HepG2 (cell line): Measurements from ENCODE around the gene DOCK4. TPM values are rescaled to one million over a fixed set of nuclear protein-coding genes. Genes with fewer than 3 reads are reported as not detected.
A peak's percentile ranks its signal among the peaks of the same experiment; 100 is the strongest.

Source experiments
- ARID2 ChIP-seq: sonication (generic); formaldehyde crosslinking; IDR thresholded peaks from 2 replicates; pipeline ENCODE4 v1.8.1; 2022; ENCODE audit warnings: mild to moderate bottlenecking, missing genetic modification reagents, borderline replicate concordance
- ATF5 ChIP-seq: sonication (generic); formaldehyde crosslinking; IDR thresholded peaks from 2 replicates; pipeline ENCODE4 v1.4.0; 2020; ENCODE audit warnings: mild to moderate bottlenecking, low read depth, missing genetic modification reagents
- ATF6 ChIP-seq: sonication (generic); formaldehyde crosslinking; conservative IDR thresholded peaks from 2 replicates; pipeline ENCODE4 v1.4.0; 2020; ENCODE audit warnings: missing genetic modification reagents
- FOXA1 ChIP-seq, 2 experiments: fragments of 450-650 bp in 1 of 2; sonication (generic) in 1 of 2; formaldehyde crosslinking in 1 of 2; IDR thresholded peaks; 2 replicates each; pipeline versions ENCODE4 v1.4.0 to v1.6.1; 2016 to 2020; ENCODE audit warnings: missing genetic modification reagents in 1 of 2
- GATAD2A ChIP-seq: IDR thresholded peaks from 2 replicates; pipeline ENCODE4 v1.6.1; 2016
- LRRFIP1 ChIP-seq: sonication (generic); formaldehyde crosslinking; conservative IDR thresholded peaks from 2 replicates; pipeline ENCODE4 v1.4.0; 2020; ENCODE audit warnings: missing genetic modification reagents
- NCOA2 ChIP-seq: sonication (generic); formaldehyde crosslinking; IDR thresholded peaks from 2 replicates; pipeline ENCODE4 v1.8.0; 2022; ENCODE audit warnings: inconsistent platforms
- NR2C2 ChIP-seq: sonication (generic); formaldehyde crosslinking; IDR thresholded peaks from 2 replicates; pipeline ENCODE4 v1.4.0; 2020; ENCODE audit warnings: missing genetic modification reagents, mild to moderate bottlenecking, moderate library complexity, borderline replicate concordance
- NR2F6 ChIP-seq, 2 experiments: IDR thresholded peaks; 2 replicates each; pipeline ENCODE4 v1.6.1; 2016; ENCODE audit warnings: antibody characterized with exemption in 1 of 2, mild to moderate bottlenecking in 1 of 2
- PRDM15 ChIP-seq: sonication (generic); formaldehyde crosslinking; IDR thresholded peaks from 2 replicates; pipeline ENCODE4 v1.4.0; 2020; ENCODE audit warnings: missing genetic modification reagents
- SIX1 ChIP-seq: sonication (generic); formaldehyde crosslinking; IDR thresholded peaks from 2 replicates; pipeline ENCODE4 v1.4.0; 2020; ENCODE audit warnings: missing genetic modification reagents, borderline replicate concordance
- SMAD3 ChIP-seq: sonication (generic); formaldehyde crosslinking; IDR thresholded peaks from 2 replicates; pipeline ENCODE4 v1.4.0; 2020; ENCODE audit warnings: missing genetic modification reagents
- THAP9 ChIP-seq: sonication (generic); formaldehyde crosslinking; IDR thresholded peaks from 2 replicates; pipeline ENCODE4; 2020; ENCODE audit warnings: missing genetic modification reagents, mild to moderate bottlenecking, borderline replicate concordance
- ZMYM2 ChIP-seq: sonication (generic); formaldehyde crosslinking; IDR thresholded peaks from 2 replicates; pipeline ENCODE4 v1.8.0; 2022; ENCODE audit warnings: mild to moderate bottlenecking, missing genetic modification reagents
- ZNF543 ChIP-seq: sonication (generic); formaldehyde crosslinking; IDR thresholded peaks from 2 replicates; pipeline ENCODE4 v1.4.0; 2020; ENCODE audit warnings: mild to moderate bottlenecking, missing genetic modification reagents
- ZNF883 ChIP-seq: sonication (generic); formaldehyde crosslinking; IDR thresholded peaks from 2 replicates; pipeline ENCODE4 v1.5.1; 2020; ENCODE audit warnings: mild to moderate bottlenecking, missing genetic modification reagents; ENCODE audit errors: not compliant biosample characterization
- ZSCAN29 ChIP-seq: sonication (generic); formaldehyde crosslinking; conservative IDR thresholded peaks from 2 replicates; pipeline ENCODE4 v1.4.0; 2020; ENCODE audit warnings: mild to moderate bottlenecking, missing genetic modification reagents
- polyA plus RNA-seq, 8 experiments: library from polyadenylated mRNA; depleted of rRNA in 3 of 8; stranded (reverse) in 7 of 8; unstranded in 1 of 8; fragments of >200 nt; fragmentation: Illumina TruSeq in 4 of 8; extraction: Trizol in 4 of 8; gene quantifications; 2 replicates each; pipeline versions ENCODE4 v1.2.1 to v1.2.3, GENCODE V29; 2011 to 2016; ENCODE audit warnings: low read depth in 4 of 8, missing spikeins in 1 of 8, mixed read lengths in 1 of 8; ENCODE audit not compliant: insufficient read depth in 1 of 8
- total RNA-seq, 5 experiments: library from RNA; depleted of rRNA; stranded (reverse); fragments of >200 nt; fragmentation: Illumina TruSeq; extraction: Trizol; gene quantifications; 2 replicates each; pipeline ENCODE4 v1.2.3, GENCODE V29; 2016; ENCODE audit warnings: low read depth in 1 of 5

DOCK4 gene
- total and polyA plus RNA-seq, 2 of the 13 experiments (the other 11 are each of a cell fraction or from before 2014, with no cell fraction given), result 13.5 to 17.4 TPM

GRCh38 chr7:112129655-112130323, 76.4 kb downstream of the DOCK4 start (continued):
- TF ChIP-seq PRDM15 (CRISPR knock-in tag) (peak; percentile 95), ATF5 (CRISPR knock-in tag) (no peak), ZMYM2 (no peak), NR2C2 (CRISPR knock-in tag) (peak; percentile 59; the same call in 1 of the 2 replicates), GATAD2A (CRISPR knock-in tag) (peak; percentile 62), ZSCAN29 (CRISPR knock-in tag) (no peak), ARID2 (CRISPR knock-in tag) (no peak), SIX1 (CRISPR knock-in tag) (peak; percentile 96), NCOA2 (CRISPR knock-in tag) (peak; percentile 93), THAP9 (CRISPR knock-in tag) (no peak), ZNF883 (no peak), SMAD3 (CRISPR knock-in tag) (no peak), NR2F6 (IDR thresholded peaks at IDR 0.05) (peak; percentile 68), NR2F6 (CRISPR knock-in tag; IDR thresholded peaks at IDR 0.05) (peak; percentile 87; the same call in 1 of the 2 replicates), FOXA1 (IDR thresholded peaks at IDR 0.05) (no peak), FOXA1 (CRISPR knock-in tag; IDR thresholded peaks at IDR 0.05) (no peak), ATF6 (no peak), ZNF543 (no peak), LRRFIP1 (CRISPR knock-in tag) (no peak)
